GM12874 (cell line): ENCODE data around the gene KRT84.

ENCODE experiments used
- CTCF ChIP-seq: IDR thresholded peaks from 2 replicates; pipeline ENCODE4 v1.5.1; 2011; ENCODE audit warnings: low read depth, mild to moderate bottlenecking, control low read depth, low read length, moderate library complexity; ENCODE audit not compliant: insufficient read depth

Gene KRT84

GRCh38 chr12:52343550-52343949 is 41.9 kb downstream of the KRT84 start:
- TF ChIP-seq CTCF = no peak

GRCh38 chr12:52342781-52343490 is 42.5 kb downstream of the KRT84 start:
- TF ChIP-seq CTCF = no peak

DNA sequence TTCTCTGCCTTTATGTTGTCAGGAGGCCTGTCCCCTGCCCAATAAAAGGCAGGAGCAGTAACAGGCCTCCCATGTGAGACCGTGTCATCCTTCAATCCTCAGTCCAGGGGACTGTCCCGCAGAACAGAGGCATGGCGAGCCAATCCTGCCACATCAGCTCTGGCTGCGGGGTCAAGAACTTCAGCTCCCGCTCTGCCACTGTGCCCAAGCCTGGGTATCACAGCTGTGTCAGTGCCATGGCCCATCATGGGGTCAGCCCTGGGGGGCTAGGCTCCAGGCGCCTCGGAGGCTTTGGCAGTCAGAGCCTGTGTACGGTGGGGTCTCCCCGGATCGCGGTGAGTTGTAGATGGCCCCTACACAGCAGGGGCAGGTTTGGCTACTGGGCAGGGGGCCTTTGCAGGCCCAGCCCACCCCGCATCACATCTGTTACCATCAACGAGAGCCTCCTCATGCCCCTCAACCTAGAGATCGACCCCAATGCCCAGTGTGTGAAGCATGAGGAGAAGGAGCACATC is 44.3 kb downstream of the KRT84 start:
- no peak for TF ChIP-seq CTCF

GRCh38 chr12:52338241-52338960 is 47.1 kb downstream of the KRT84 start:
- TF ChIP-seq CTCF = no peak

- no peak for TF ChIP-seq CTCF
These were observed 48.4 kb downstream of the KRT84 start for GRCh38 chr12:52337054-52337453.

- no peak for TF ChIP-seq CTCF
These were observed 48.8 kb downstream of the KRT84 start for GRCh38 chr12:52336641-52337040.

DNA sequence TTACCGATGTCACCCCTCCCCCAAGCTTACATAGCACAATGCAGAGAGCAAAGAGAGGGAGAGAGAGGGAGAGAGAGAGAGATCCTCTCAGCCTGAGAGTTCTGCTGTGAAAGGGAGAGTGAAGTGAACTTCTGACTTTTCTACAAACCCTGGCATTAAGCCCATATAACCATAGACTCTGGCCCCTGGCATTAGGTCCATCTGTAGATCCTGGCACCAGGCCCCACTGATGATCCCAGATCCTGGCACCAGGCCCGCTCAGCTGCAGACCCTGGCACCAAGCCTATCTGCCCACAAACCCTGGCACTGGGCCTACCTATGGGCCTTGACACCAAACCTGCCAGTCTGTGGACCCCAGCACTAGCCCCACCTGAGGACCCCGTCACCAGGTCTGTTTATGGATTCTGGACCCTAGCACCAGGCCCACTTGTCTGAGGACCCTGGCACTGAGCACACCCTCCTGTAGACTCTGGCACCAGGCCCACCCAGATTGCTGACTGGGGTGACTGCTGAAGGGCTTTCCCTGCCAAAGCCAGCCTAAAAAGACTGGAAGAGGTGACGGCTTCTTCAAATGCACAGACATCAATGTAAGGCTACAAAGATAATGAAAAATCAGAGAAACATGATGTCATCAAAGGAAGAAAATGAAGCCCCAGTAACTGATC is 49.7 kb downstream of the KRT84 start:
- TF ChIP-seq CTCF = no peak
